GM18508 (cell line): Measurements from ENCODE around the gene ZNF91.
"Not testable (repeated sequence)": the region's sequence is repeated elsewhere in the genome, so short reads cannot be mapped to it uniquely, and the experiment has no call there.

Experiments
- ATAC-seq: cut with Tn5 transposase; IDR thresholded peaks from one replicate; pipeline ENCODE4 v1.9.1; 2021; ENCODE audit warnings: moderate number of reproducible peaks; ENCODE audit not compliant: insufficient read depth, unreplicated experiment

The ZNF91 gene

GRCh38 chr19:23399443-23399842 lies 4.2 kb upstream of the ZNF91 start:
- no peak for ATAC-seq

- ATAC-seq: not testable (repeated sequence)
Observed at GRCh38 chr19:23395722-23396117, 449 bp upstream of the ZNF91 start.

DNA sequence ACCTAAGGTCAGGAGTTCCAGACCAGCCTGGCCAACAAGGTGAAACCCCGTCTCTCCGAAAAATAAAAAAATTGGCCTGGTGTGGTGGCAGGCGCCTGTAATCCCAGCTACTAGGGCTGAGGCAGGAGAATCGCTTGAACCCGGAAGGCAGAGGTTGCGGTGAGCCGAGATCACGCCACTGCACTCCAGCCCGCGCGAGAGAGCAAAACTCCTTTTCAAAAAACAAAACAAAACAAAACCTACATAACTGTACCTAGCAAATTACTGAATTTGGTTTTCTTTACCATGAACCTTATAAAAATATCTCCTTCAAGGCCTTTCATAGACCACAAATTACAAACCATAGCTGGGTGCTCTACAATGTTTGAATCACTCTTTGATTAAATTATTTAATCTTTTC lies 760 bp downstream of the ZNF91 start:
- ATAC-seq: no peak

GRCh38 chr19:23393121-23393520 lies 2.1 kb downstream of the ZNF91 start:
- no peak for ATAC-seq

GRCh38 chr19:23391236-23391635 lies 4.0 kb downstream of the ZNF91 start:
- ATAC-seq: no peak

DNA sequence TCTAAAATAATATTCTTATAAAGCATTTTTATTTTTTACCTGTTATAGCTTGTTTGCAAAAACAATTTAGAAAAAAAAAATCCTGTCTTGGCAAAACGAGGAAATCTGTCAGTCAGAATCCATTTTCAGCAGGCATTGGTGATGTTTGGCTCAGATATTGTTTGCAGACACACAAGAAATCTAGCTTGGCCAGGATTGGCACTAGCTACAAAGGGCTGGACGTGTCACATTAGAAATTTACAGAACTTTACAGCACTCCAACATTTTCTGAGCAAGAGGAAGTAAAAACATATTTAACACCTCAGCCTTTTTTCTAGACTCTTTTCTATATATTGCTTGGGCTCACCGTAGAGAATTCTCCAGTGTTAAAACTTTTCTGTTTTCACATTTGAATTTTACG lies 9.9 kb downstream of the ZNF91 start:
- no peak for ATAC-seq

GRCh38 chr19:23384858-23385257 lies 10.4 kb downstream of the ZNF91 start:
- ATAC-seq: no peak

- ATAC-seq: no peak
Observed at GRCh38 chr19:23384166-23384565, 11.1 kb downstream of the ZNF91 start.

- ATAC-seq: no peak
Observed at GRCh38 chr19:23382955-23383354, 12.3 kb downstream of the ZNF91 start.

DNA sequence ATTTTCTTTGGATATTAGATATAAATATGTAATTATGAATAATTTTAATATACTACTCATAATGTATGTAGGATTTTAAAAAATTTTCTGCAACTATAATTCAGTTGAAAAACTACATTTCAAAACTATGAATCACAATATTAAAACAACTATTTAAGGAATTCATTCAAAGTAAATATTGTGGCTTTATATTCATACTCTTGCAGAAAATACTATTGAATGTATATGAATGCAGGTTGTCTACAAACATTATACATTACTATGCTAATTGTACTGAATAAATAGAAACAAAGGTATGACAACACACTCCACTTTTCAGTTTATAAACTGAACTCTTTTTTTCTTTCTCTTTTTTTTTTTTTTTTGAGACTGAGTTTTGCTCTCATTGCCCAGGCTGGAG lies 14.2 kb downstream of the ZNF91 start:
- no peak for ATAC-seq

GRCh38 chr19:23379671-23380070 lies 15.6 kb downstream of the ZNF91 start:
- not testable (repeated sequence) for ATAC-seq

DNA sequence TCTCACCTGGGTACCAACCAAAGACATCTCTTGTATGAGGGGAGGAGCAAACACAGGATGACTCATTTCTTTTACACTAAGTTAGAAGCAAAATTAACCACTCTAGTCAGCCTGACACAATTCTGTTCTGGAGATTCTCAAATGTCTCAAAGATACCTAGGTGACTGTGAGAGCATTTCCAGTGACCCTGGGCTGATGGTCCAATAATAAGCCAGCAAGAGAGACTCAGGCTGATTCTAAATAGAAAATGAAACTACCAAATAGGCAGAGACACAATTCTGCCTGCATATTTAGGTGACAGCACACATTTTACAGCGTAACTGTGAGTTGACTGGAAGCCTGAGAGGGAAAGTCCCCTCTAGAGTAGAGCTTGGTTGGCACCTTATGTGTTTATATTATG lies 16.3 kb downstream of the ZNF91 start:
- ATAC-seq: no peak

DNA sequence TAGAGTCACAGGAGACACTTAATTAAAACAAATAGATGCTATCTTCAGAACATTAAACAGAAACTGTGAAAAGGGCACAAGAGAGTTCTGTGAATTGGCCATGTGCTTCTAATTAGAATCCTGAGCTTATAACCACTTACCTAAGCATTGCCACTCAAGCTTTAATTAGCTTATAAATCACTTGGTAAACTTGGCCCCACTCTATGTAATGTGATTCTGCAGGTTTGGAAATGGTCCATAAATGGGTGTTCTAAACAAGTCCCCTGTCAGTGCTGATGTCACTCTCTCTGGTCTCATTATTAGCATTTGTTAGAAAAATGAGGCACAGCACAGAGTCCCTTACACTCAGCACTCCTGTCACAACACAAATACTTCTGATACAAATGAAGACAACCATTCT lies 18.0 kb downstream of the ZNF91 start:
- no peak for ATAC-seq

- no peak for ATAC-seq
Observed at GRCh38 chr19:23366437-23366836, 28.8 kb downstream of the ZNF91 start.

DNA sequence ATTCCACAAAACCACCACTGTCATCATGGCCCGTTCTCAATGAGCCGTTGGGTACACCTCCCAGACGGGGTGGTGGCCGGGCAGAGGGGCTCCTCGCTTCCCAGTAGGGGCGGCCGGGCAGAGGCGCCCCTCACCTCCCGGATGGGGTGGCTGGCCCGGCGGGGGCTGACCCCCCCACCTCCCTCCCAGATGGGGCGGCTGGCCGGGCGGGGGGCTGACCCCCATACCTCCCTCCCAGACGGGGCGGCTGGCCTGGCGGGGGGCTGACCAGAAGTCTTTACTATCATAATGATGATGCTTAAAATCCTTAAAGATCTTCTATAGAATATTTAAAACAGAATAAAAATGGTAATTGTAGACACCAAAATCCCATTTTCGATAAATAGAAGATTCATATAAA lies 29.2 kb downstream of the ZNF91 start:
- ATAC-seq: not testable (repeated sequence)

GRCh38 chr19:23365222-23365621 lies 30.0 kb downstream of the ZNF91 start:
- ATAC-seq: no peak

DNA sequence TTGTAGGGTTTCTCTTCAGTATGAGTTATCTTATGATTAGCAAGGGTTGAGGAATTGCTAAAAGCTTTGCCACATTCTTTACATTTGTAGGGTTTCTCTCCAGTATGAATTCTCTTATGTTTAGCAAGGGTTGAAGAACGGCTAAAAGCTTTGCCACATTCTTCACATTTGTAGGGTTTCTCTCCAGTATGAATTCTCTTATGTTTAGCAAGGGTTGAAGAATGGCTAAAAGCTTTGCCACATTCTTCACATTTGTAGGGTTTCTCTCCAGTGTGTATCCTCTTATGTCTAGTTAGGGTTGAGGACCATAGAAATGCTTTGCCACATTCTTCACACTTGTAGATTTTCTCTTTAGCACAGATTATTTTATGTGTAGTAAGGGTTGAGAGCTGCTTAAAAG lies 33.4 kb downstream of the ZNF91 start:
- ATAC-seq: not testable (repeated sequence)

- ATAC-seq: no peak
Observed at GRCh38 chr19:23351806-23352205, 43.5 kb downstream of the ZNF91 start.

- ATAC-seq: no peak
Observed at GRCh38 chr19:23346696-23347095, 48.6 kb downstream of the ZNF91 start.

GRCh38 chr19:23345838-23346237 lies 49.4 kb downstream of the ZNF91 start:
- ATAC-seq: no peak

- no peak for ATAC-seq
Observed at GRCh38 chr19:23343434-23344010, 51.7 kb downstream of the ZNF91 start.

DNA sequence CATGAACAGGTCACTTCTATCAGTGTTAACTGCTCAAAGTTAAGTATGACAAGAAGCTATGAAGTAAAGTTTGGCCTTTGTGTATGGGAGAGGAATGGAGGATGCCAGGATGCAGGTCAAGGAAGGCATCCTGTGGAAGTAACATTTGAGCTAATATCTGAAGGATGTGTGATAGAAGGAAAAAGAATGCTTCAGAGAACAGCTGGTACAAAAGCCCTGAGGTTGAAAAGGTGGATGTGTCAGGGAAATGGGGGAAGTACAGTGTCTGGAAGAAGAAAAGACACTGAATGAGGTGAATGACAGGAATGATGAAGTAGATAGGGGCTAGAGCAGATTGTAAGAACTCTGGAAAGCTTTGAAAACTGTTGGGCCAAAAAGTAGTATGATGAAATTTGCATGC lies 67.1 kb downstream of the ZNF91 start:
- no peak for ATAC-seq
